Skeletal muscle cell (primary cell): ENCODE results near the gene ELAVL1.
"Not testable (repeated sequence)": the region's sequence is repeated elsewhere in the genome, so short reads cannot be mapped to it uniquely, and the experiment has no call there.

ENCODE experiments used
- DNase-seq: peaks from one replicate; pipeline ENCODE4 v3.0.0-alpha.2; 2010; ENCODE audit warnings: low read depth
- H3K4me3 ChIP-seq: 2 replicates; pipeline ENCODE4 v1.5.1; 2011; ENCODE audit warnings: low read depth, mild to moderate bottlenecking, control low read depth, low read length, moderate library complexity

Gene ELAVL1

GRCh38 chr19:8005534-8006256 lies at the start of gene ELAVL1:
ELAVL1 (minus strand) TSS chr19:8005641; CDS start chr19:7991815, 13,826 bp downstream.
- peak; percentile 60 for DNase-seq

GRCh38 chr19:8054169-8054568 lies 48.7 kb upstream of the ELAVL1 start:
- no peak overlapping the region for H3K4me3 ChIP-seq
- no peak for DNase-seq

More at GRCh38 chr19:8005534-8006256, at the start of gene ELAVL1:
- H3K4me3 ChIP-seq = peak within 1 kb of the TSS; percentile 82

GRCh38 chr19:8052464-8052859 lies 47.0 kb upstream of the ELAVL1 start, which contains the start of gene CCL25:
CCL25 (plus strand) TSS chr19:8052760; CDS start chr19:8053050, 290 bp downstream.
- no peak for DNase-seq
- H3K4me3 ChIP-seq = no peak within 1 kb of the TSS

GRCh38 chr19:8050274-8051096 lies 45.0 kb upstream of the ELAVL1 start:
- peak; percentile 25 for DNase-seq
- peak overlapping the region; percentile 19 for H3K4me3 ChIP-seq

GRCh38 chr19:8046569-8047165 lies 41.2 kb upstream of the ELAVL1 start:
- no peak for DNase-seq

GRCh38 chr19:8045872-8046568 lies 40.6 kb upstream of the ELAVL1 start:
- no peak overlapping the region for H3K4me3 ChIP-seq
- DNase-seq = no peak

More at GRCh38 chr19:8046569-8047165, 41.2 kb upstream of the ELAVL1 start:
- H3K4me3 ChIP-seq = no peak overlapping the region

GRCh38 chr19:8044018-8044417 lies 38.6 kb upstream of the ELAVL1 start:
- H3K4me3 ChIP-seq = no peak overlapping the region
- DNase-seq = no peak

GRCh38 chr19:8042900-8043299 lies 37.5 kb upstream of the ELAVL1 start:
- no peak for DNase-seq
- no peak overlapping the region for H3K4me3 ChIP-seq

- no peak overlapping the region for H3K4me3 ChIP-seq
- no peak for DNase-seq
Observed at GRCh38 chr19:8041531-8041931, 36.1 kb upstream of the ELAVL1 start.

- no peak for DNase-seq
- H3K4me3 ChIP-seq = no peak overlapping the region
Observed at GRCh38 chr19:8039231-8039630, 33.8 kb upstream of the ELAVL1 start.

- H3K4me3 ChIP-seq = no peak overlapping the region
- DNase-seq = no peak
Observed at GRCh38 chr19:8038815-8039214, 33.4 kb upstream of the ELAVL1 start.

- no peak overlapping the region for H3K4me3 ChIP-seq
- DNase-seq = no peak
Observed at GRCh38 chr19:8036434-8037099, 31.1 kb upstream of the ELAVL1 start.

GRCh38 chr19:8034178-8034525 lies 28.7 kb upstream of the ELAVL1 start:
- no peak overlapping the region for H3K4me3 ChIP-seq
- DNase-seq = no peak

- not testable (repeated sequence) for H3K4me3 ChIP-seq, DNase-seq
Observed at GRCh38 chr19:8033287-8034177, 28.1 kb upstream of the ELAVL1 start.

GRCh38 chr19:8030960-8031359 lies 25.5 kb upstream of the ELAVL1 start:
- H3K4me3 ChIP-seq = no peak overlapping the region
- no peak for DNase-seq

- no peak for DNase-seq
Observed at GRCh38 chr19:8028951-8029491, 23.6 kb upstream of the ELAVL1 start.

GRCh38 chr19:8025316-8025715 lies 19.9 kb upstream of the ELAVL1 start:
- DNase-seq = no peak
- H3K4me3 ChIP-seq = no peak overlapping the region

More at GRCh38 chr19:8028951-8029491, 23.6 kb upstream of the ELAVL1 start:
- no peak overlapping the region for H3K4me3 ChIP-seq

- not testable (repeated sequence) for H3K4me3 ChIP-seq, DNase-seq
Observed at GRCh38 chr19:8024256-8024655, 18.8 kb upstream of the ELAVL1 start.
